ENCODE data around the gene FLNB.

The FLNB gene

GRCh38 chr3:58006661-58007060 is 1.6 kb upstream of the FLNB start:
- in situ Hi-C loops (cut with MboI; ENCODE audit: low sequenced_read_pairs), result no loop called here

- in situ Hi-C loops (cut with MboI; ENCODE audit: low sequenced_read_pairs), result no loop called here
Measured at GRCh38 chr3:58009026-58009748, 965 bp downstream of the FLNB start.

GRCh38 chr3:58009749-58010535 is 1.7 kb downstream of the FLNB start:
- in situ Hi-C loops (cut with MboI; ENCODE audit: low sequenced_read_pairs), result no loop called here

GRCh38 chr3:58010562-58010961 is 2.3 kb downstream of the FLNB start:
- in situ Hi-C loops (cut with MboI; ENCODE audit: low sequenced_read_pairs), result no loop called here

- in situ Hi-C loops (cut with MboI; ENCODE audit: low sequenced_read_pairs), result no loop called here
Measured at GRCh38 chr3:58011580-58011979, 3.4 kb downstream of the FLNB start.

GRCh38 chr3:58012302-58012701 is 4.1 kb downstream of the FLNB start:
- in situ Hi-C loops (cut with MboI; ENCODE audit: low sequenced_read_pairs), result no loop called here

GRCh38 chr3:58013099-58013498 is 4.9 kb downstream of the FLNB start:
- in situ Hi-C loops (cut with MboI; ENCODE audit: low sequenced_read_pairs), result no loop called here

- in situ Hi-C loops (cut with MboI; ENCODE audit: low sequenced_read_pairs), result no loop called here
Measured at GRCh38 chr3:58013973-58014649, 5.9 kb downstream of the FLNB start.

- in situ Hi-C loops (cut with MboI; ENCODE audit: low sequenced_read_pairs), result no loop called here
Measured at GRCh38 chr3:58015520-58015915, 7.3 kb downstream of the FLNB start.

GRCh38 chr3:58016710-58017109 is 8.5 kb downstream of the FLNB start:
- in situ Hi-C loops (cut with MboI; ENCODE audit: low sequenced_read_pairs), result no loop called here

GRCh38 chr3:58018892-58019742 is 10.9 kb downstream of the FLNB start:
- in situ Hi-C loops (cut with MboI; ENCODE audit: low sequenced_read_pairs), result no loop called here

- in situ Hi-C loops (cut with MboI; ENCODE audit: low sequenced_read_pairs), result no loop called here
Measured at GRCh38 chr3:58020783-58021071, 12.5 kb downstream of the FLNB start.

- in situ Hi-C loops (cut with MboI; ENCODE audit: low sequenced_read_pairs), result no loop called here
Measured at GRCh38 chr3:58021072-58021959, 13.1 kb downstream of the FLNB start.

GRCh38 chr3:58021962-58022361 is 13.7 kb downstream of the FLNB start:
- in situ Hi-C loops (cut with MboI; ENCODE audit: low sequenced_read_pairs), result no loop called here

GRCh38 chr3:58022490-58022889 is 14.3 kb downstream of the FLNB start:
- in situ Hi-C loops (cut with MboI; ENCODE audit: low sequenced_read_pairs), result no loop called here

GRCh38 chr3:58023531-58023930 is 15.3 kb downstream of the FLNB start:
- in situ Hi-C loops (cut with MboI; ENCODE audit: low sequenced_read_pairs), result no loop called here

- in situ Hi-C loops (cut with MboI; ENCODE audit: low sequenced_read_pairs), result no loop called here
Measured at GRCh38 chr3:58025406-58025805, 17.2 kb downstream of the FLNB start.

GRCh38 chr3:58025837-58026569 is 17.8 kb downstream of the FLNB start:
- in situ Hi-C loops (cut with MboI; ENCODE audit: low sequenced_read_pairs), result no loop called here

- in situ Hi-C loops (cut with MboI; ENCODE audit: low sequenced_read_pairs), result no loop called here
Measured at GRCh38 chr3:58026598-58026997, 18.4 kb downstream of the FLNB start.

Data from HL-60/S4 treated with retinoic acid at 250 ng/mL for 4 days and 3 days (cell line).